ENCODE data around the gene IL6ST.

DNA sequence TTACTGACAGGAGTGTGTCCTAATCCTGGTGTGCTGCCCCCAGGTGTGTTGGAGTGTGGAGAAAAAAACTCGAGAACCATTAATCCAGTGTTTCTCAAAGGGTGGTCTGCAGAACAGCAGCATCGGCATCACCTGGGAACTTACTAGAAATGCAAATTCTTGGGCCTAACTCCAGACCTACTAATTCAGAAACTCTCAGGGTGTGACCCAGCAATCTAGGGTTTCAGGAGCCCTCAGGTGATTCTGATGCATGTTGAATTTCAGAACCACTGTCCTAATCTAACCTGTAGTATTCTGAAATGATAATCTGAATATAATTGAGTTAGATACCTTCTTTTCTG lies 30.0 kb upstream of the IL6ST start:
- TF ChIP-seq SP1 (IDR thresholded peaks at IDR 0.05) (no peak), YY1 (IDR thresholded peaks at IDR 0.05) (no peak), FOXA2 (IDR thresholded peaks at IDR 0.05) (no peak)
- TF ChIP-seq, protein P1, sequence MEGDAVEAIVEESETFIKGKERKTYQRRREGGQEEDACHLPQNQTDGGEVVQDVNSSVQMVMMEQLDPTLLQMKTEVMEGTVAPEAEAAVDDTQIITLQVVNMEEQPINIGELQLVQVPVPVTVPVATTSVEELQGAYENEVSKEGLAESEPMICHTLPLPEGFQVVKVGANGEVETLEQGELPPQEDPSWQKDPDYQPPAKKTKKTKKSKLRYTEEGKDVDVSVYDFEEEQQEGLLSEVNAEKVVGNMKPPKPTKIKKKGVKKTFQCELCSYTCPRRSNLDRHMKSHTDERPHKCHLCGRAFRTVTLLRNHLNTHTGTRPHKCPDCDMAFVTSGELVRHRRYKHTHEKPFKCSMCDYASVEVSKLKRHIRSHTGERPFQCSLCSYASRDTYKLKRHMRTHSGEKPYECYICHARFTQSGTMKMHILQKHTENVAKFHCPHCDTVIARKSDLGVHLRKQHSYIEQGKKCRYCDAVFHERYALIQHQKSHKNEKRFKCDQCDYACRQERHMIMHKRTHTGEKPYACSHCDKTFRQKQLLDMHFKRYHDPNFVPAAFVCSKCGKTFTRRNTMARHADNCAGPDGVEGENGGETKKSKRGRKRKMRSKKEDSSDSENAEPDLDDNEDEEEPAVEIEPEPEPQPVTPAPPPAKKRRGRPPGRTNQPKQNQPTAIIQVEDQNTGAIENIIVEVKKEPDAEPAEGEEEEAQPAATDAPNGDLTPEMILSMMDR (IDR thresholded peaks at IDR 0.05; ENCODE audit: low read depth, low read length, missing input control) = no peak
- TF ChIP-seq, protein P2, sequence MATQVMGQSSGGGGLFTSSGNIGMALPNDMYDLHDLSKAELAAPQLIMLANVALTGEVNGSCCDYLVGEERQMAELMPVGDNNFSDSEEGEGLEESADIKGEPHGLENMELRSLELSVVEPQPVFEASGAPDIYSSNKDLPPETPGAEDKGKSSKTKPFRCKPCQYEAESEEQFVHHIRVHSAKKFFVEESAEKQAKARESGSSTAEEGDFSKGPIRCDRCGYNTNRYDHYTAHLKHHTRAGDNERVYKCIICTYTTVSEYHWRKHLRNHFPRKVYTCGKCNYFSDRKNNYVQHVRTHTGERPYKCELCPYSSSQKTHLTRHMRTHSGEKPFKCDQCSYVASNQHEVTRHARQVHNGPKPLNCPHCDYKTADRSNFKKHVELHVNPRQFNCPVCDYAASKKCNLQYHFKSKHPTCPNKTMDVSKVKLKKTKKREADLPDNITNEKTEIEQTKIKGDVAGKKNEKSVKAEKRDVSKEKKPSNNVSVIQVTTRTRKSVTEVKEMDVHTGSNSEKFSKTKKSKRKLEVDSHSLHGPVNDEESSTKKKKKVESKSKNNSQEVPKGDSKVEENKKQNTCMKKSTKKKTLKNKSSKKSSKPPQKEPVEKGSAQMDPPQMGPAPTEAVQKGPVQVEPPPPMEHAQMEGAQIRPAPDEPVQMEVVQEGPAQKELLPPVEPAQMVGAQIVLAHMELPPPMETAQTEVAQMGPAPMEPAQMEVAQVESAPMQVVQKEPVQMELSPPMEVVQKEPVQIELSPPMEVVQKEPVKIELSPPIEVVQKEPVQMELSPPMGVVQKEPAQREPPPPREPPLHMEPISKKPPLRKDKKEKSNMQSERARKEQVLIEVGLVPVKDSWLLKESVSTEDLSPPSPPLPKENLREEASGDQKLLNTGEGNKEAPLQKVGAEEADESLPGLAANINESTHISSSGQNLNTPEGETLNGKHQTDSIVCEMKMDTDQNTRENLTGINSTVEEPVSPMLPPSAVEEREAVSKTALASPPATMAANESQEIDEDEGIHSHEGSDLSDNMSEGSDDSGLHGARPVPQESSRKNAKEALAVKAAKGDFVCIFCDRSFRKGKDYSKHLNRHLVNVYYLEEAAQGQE (IDR thresholded peaks at IDR 0.05) = no peak
- TF ChIP-seq, protein P3, sequence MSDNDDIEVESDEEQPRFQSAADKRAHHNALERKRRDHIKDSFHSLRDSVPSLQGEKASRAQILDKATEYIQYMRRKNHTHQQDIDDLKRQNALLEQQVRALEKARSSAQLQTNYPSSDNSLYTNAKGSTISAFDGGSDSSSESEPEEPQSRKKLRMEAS (IDR thresholded peaks at IDR 0.05) = no peak

Measured in liver (tissue), 3 donors.